ENCODE data around the gene PSMF1. TPM values are rescaled to one million over a fixed set of nuclear protein-coding genes. Genes with fewer than 3 reads are reported as not detected.
A peak's percentile ranks its signal among the peaks of the same experiment; 100 is the strongest.

PSMF1 gene
- total RNA-seq, 2 donors from 2014 or later, result 32.9 to 53.1 TPM

- Histone ChIP-seq H3K4me1 (peaks cover 38% of the 10 kb centered on the region), H3K4me3 (no peak overlapping the region), H3K27me3 (no peaks in the 10 kb centered on the region), H3K27ac (no peak overlapping the region), H3K36me3 (replicated peaks in 1 of 2; ENCODE audit: insufficient read depth in 1 of 2, low read depth in 2 of 2) (peaks cover 0 to 34% of the 10 kb centered on the region in 2 donors), H3K9me3 (no peaks in the 10 kb centered on the region)
- intact Hi-C loops (cut with DNase I), result loop anchor here (10.0 kb wide), 1 partner anchor 980 kb away; the partner anchor contains the start of gene STK35
- no peak for DNase-seq
- TF ChIP-seq POLR2A (IDR thresholded peaks at IDR 0.05), result no peak
- TF ChIP-seq, protein P1, sequence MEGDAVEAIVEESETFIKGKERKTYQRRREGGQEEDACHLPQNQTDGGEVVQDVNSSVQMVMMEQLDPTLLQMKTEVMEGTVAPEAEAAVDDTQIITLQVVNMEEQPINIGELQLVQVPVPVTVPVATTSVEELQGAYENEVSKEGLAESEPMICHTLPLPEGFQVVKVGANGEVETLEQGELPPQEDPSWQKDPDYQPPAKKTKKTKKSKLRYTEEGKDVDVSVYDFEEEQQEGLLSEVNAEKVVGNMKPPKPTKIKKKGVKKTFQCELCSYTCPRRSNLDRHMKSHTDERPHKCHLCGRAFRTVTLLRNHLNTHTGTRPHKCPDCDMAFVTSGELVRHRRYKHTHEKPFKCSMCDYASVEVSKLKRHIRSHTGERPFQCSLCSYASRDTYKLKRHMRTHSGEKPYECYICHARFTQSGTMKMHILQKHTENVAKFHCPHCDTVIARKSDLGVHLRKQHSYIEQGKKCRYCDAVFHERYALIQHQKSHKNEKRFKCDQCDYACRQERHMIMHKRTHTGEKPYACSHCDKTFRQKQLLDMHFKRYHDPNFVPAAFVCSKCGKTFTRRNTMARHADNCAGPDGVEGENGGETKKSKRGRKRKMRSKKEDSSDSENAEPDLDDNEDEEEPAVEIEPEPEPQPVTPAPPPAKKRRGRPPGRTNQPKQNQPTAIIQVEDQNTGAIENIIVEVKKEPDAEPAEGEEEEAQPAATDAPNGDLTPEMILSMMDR (IDR thresholded peaks at IDR 0.05), result no peak
- ATAC-seq, result no peak
- 44 to 45% methylated on average over 3 of the region's 3 CpGs for WGBS, 2 donors
Measured at GRCh38 chr20:1124421-1124820, 6.0 kb downstream of the PSMF1 start.

DNA sequence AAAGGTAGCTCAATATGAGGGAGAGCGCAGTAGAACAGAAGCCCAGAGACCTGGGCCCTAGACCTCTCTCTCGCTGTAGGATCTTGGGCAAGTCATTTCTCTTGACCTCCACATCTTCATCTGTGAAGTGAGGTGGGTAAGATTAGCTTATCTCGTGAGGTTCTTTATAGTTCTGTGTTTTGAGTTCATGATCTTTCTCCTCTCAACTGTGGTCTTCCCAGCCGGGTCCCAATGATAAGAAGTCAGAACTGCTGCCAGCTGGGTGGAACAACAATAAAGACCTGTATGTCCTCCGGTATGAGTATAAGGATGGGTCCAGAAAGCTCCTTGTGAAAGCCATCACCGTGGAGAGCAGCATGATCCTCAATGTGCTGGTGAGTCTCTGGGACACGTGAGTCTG lies 6.9 kb downstream of the PSMF1 start:
- TF ChIP-seq, protein P1 (IDR thresholded peaks at IDR 0.05), result no peak
- TF ChIP-seq POLR2A (IDR thresholded peaks at IDR 0.05), result no peak
- Histone ChIP-seq H3K27ac (no peak overlapping the region), H3K9me3 (no peaks in the 10 kb centered on the region), H3K36me3 (replicated peaks in 1 of 2; ENCODE audit: insufficient read depth in 1 of 2, low read depth in 2 of 2) (peaks cover 0 to 37% of the 10 kb centered on the region in 2 donors), H3K27me3 (no peaks in the 10 kb centered on the region), H3K4me3 (no peak overlapping the region), H3K4me1 (peaks cover 29% of the 10 kb centered on the region)
- no peak for ATAC-seq
- DNase-seq, result no peak
- 81 to 82% methylated on average over 7 of the region's 7 CpGs for WGBS, 2 donors
- intact Hi-C loops (cut with DNase I), result loop anchor here (10.0 kb wide), 1 partner anchor 980 kb away; the partner anchor contains the start of gene STK35

- no peaks in the 10 kb centered on the region for H3K9me3 ChIP-seq
- no peak for TF ChIP-seq POLR2A (IDR thresholded peaks at IDR 0.05)
- TF ChIP-seq, protein P1 (IDR thresholded peaks at IDR 0.05), result no peak
- no peak for ATAC-seq
- H3K4me1 ChIP-seq, result peaks cover 4% of the 10 kb centered on the region
- 50 to 59% methylated on average over 1 of the region's 1 CpG for WGBS, 2 donors
- H3K36me3 ChIP-seq (replicated peaks in 1 of 2; ENCODE audit: insufficient read depth in 1 of 2, low read depth in 2 of 2), result peaks cover 0 to 44% of the 10 kb centered on the region in 2 donors
- no peak overlapping the region for H3K27ac ChIP-seq
- intact Hi-C loops (cut with DNase I), result loop anchor here (10.0 kb wide), 1 partner anchor 977 kb away; the partner anchor contains the start of gene STK35
- no peak overlapping the region for H3K4me3 ChIP-seq
- H3K27me3 ChIP-seq, result no peaks in the 10 kb centered on the region
- DNase-seq, result no peak
Measured at GRCh38 chr20:1127840-1128239, 9.4 kb downstream of the PSMF1 start.

DNA sequence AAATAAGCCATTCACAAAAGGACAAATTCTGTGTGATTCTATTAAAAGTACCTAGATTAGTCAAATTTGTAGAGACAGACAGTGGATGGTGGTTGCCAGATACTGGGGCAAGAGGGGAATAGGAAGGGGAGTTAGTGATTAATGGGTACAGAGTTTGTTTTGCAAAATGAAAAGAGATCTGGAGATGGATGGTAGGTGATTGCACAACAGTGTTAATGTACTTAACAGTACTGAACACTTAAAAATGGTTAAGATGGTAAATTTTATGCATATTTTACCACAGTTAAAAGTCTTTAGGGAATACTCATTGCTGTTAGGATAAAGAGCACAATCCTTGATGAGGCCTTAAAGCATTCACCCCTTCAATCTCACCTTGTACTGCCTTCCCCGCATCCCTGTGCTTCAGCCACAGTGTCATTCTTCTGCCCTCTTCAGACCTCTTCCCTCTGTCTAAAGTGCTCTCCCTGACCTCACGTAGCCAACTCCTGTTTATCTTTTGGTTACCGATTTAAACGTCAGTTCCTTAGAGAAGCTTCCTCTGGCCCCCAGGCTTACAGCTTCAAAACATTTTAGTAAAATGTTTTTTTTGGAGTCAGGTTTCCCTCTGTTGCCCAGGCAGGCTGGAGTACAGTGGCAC lies 11.8 kb downstream of the PSMF1 start:
- H3K4me1 ChIP-seq, result no peaks in the 10 kb centered on the region
- H3K27me3 ChIP-seq, result no peaks in the 10 kb centered on the region
- H3K27ac ChIP-seq, result no peak overlapping the region
- peaks cover 3 to 45% of the 10 kb centered on the region in 2 donors for H3K36me3 ChIP-seq (replicated peaks in 1 of 2; ENCODE audit: insufficient read depth in 1 of 2, low read depth in 2 of 2)
- TF ChIP-seq, protein P1 (IDR thresholded peaks at IDR 0.05), result no peak
- no peak for TF ChIP-seq POLR2A (IDR thresholded peaks at IDR 0.05)
- no peak for ATAC-seq
- 83 to 89% methylated on average over 4 of the region's 4 CpGs for WGBS, 2 donors
- no peak for DNase-seq
- no peak overlapping the region for H3K4me3 ChIP-seq
- intact Hi-C loops (cut with DNase I), result no loop called here
- H3K9me3 ChIP-seq, result no peaks in the 10 kb centered on the region

DNA sequence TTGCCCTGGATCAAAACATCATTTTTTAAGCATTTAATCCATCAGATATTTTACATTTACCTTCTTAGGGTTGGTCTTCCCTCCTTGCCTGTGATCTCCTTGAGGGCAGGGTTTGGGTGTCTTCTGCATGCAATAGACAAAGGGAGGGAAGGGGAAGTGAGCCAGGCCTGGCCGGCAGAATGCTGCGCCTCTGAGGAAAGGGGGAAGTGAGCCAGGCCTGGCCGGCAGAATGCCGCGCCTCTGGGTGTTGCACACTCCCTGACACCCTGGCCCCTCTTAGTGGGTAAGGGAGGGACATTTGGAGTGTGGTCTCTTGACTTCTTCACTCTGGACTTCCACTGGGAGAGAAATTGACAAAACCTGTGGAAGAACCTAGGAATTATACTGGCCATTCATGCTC lies 12.4 kb downstream of the PSMF1 start:
- DNase-seq, result peak in 1 of 4 donors; percentile 21
- no peak for ATAC-seq
- intact Hi-C loops (cut with DNase I), result no loop called here

More for the DNA sequence above, 12.4 kb downstream of the PSMF1 start:
- Histone ChIP-seq H3K27ac (no peak overlapping the region), H3K9me3 (no peaks in the 10 kb centered on the region), H3K27me3 (no peaks in the 10 kb centered on the region), H3K36me3 (replicated peaks in 1 of 2; ENCODE audit: insufficient read depth in 1 of 2, low read depth in 2 of 2) (peaks cover 7 to 51% of the 10 kb centered on the region in 2 donors), H3K4me3 (no peak overlapping the region), H3K4me1 (no peaks in the 10 kb centered on the region)
- 83 to 100% methylated on average over 5 of the region's 5 CpGs for WGBS, 2 donors
- TF ChIP-seq, protein P1 (IDR thresholded peaks at IDR 0.05), result no peak
- TF ChIP-seq POLR2A (IDR thresholded peaks at IDR 0.05), result no peak
